Measurements from ENCODE around the gene PAQR5. TPM values are rescaled to one million over a fixed set of nuclear protein-coding genes. Genes with fewer than 3 reads are reported as not detected.
A peak's percentile ranks its signal among the peaks of the same experiment; 100 is the strongest.

Gene PAQR5
- total RNA-seq, 1 donor from 2014 or later = 13.6 TPM

DNA sequence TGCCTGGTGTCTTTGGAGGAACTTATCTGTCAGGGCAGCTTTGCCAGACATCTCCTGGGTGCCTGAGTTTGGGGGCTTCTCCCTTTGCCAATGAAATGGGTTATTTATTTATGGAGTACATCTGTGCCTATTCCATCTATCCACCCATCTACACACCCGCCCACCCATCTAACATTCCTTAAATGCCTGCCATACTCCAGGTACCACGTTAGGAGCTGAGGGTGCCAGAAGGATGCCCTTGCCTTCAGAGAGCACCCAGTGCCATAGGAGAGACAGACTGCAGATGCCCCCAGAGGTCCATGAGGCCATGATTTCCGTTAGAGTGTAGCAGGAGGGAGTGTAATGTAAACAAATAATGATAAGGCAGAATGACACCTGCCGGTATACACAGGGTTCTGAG lies 93.6 kb downstream of the PAQR5 start:
- no peak for ATAC-seq

GRCh38 chr15:69393831-69394491 lies 95.2 kb downstream of the PAQR5 start:
- no peak for ATAC-seq

DNA sequence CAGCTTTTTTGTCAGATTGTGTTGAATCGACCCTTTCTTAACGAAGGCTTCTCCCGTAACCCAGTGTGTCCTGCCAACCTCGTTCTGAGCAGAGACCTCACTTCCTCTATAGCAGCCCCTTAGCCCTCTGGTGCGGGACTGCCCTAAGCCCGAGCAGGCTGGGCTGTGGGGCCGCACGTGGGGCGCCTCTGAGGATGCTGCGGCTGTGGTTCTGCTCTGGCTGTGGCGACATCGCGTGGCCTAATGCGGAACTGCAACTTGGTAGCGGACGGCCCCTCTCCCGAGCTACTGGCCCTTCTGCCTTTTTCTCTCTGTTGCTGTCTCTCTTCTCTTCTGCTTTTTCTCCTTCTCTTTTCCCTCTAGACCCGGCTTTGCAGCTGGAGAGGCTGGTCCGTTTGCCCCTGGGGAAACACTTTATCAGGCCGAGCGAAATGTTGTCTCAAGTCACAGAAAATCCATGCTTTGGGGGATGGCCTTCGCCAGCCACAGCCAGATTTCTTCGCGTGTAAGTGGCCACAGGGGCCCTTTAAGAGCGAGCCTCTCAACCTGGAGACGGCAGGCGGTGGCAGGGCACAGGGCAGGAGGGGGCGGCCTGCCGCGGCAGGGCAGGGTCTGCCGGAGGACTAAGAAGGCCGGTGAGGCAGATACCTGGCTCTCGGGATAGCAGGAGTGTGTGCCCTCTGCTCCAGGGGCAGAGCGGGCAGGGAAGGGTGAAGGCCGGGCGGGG lies 96.0 kb downstream of the PAQR5 start:
- peak; percentile 65 for ATAC-seq

DNA sequence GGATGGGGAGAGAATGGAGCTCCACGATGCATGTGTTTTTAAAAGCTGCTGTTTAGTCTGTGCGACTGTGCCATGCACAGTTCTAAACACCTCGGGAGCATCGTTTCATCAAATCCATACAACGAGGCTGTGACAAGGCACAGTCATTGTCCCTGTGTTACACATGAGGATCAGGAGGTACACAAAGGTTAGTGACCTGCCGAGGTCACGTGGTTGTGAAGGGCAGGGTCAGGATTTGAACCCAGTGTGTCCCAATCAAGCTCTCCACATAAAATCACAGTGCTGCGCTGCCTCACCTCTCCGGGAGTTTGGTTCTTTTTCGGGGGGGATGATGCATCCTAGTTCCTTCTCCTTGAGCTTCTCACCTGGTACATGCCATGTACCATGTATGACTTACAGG lies 96.7 kb downstream of the PAQR5 start:
- no peak for ATAC-seq

DNA sequence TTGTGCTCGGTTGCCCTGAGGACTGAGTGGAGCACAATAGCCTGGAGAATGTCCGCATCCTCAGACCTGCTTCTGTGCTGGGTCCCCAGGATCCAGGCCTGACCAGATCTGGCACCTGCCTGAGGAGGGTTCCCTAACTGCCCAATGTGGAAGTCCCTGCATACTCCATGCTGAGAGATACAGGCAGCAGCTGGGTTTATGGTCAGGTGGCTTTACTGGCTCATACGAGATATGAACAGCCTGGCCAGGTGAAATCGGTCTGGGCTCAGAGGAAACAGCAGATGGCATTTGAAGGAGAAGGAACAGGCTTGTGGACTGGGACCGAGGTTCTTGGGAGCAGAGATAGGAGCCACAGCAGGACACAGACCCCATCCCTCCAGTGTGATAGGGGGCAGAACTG lies 97.3 kb downstream of the PAQR5 start:
- no peak for ATAC-seq

- ATAC-seq = no peak
Measured at GRCh38 chr15:69398491-69398891, 99.8 kb downstream of the PAQR5 start.

- no peak for ATAC-seq
Measured at GRCh38 chr15:69400850-69401249, 102.1 kb downstream of the PAQR5 start.

DNA sequence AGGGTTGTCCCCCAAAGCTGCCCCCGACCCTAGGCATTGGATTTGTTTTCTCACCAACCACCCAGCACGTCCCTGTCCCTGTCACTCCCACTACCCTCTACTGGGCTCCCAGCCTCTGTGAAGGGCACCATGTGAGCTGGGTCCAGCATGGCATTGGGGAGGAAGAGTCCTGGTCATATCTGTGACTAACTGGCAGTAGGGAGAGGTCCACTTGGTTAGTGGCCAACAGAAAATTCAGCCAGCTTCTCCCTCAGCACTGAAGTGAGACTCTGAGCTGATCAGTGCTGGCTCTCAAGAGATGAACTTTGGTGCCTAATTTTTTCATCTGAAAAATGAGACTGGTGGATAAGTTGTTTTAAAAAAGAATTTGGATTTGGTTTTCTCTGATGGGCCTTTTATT lies 104.1 kb downstream of the PAQR5 start:
- no peak for ATAC-seq

DNA sequence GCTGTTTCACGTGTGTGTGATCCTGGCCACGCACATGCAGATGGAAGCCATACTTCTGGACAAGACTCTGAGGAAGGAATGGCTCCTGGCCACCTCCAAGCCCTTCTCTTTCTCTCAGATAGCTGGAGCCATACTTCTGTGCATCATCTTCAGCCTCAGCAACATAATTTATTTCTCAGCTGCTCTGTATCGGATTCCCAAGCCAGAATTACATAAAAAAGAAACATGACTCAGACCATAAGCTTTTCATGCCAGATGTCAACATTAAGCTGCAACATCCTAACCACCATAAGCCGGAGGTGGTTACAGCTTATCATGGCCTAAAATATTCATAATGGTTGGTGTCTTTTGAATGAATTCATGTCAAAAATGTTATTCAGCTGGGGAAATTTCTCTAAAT lies 104.9 kb downstream of the PAQR5 start:
- ATAC-seq = no peak

DNA sequence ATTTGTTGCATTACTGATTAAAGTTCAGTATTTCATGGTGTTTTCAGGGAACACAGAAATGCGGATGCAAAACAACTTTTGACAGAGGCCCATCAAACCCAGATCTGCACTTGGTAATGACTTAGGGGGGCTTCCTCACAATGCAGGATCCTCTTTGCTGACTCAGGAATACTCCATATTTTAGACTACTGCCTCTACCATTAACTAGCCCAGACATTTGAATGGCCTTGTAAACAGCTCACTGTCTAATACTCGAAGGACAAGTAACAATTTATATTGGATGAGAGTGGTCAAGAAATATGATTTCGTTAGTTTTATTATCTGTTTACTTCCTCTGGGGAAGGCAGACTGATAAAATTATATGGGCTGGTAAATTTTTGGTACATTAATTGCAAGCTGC lies 106.4 kb downstream of the PAQR5 start:
- ATAC-seq = no peak

GRCh38 chr15:69407719-69408400 lies 109.1 kb downstream of the PAQR5 start:
- ATAC-seq = no peak

- no peak for ATAC-seq
Measured at GRCh38 chr15:69408841-69409240, 110.1 kb downstream of the PAQR5 start.

- peak; percentile 71 for ATAC-seq
Measured at GRCh38 chr15:69410248-69410874, 111.6 kb downstream of the PAQR5 start.

DNA sequence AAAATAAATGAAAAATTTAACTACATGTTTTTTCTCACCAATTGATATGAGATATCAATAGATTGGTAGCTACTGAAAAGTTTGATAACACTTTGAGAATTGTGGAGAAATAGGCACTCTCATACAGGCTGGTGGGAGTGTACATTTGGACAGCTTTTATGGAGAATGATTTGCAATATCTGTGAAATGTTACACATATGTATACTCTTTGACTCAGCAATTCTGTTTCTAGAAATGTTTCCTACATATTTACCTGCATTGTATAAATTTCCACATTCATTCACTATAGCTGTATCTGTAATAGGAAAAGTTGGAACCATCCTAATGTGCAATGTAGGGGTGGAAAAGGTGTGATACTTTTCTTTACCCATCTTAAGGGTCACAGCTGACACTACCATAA lies 113.6 kb downstream of the PAQR5 start:
- no peak for ATAC-seq

- no peak for ATAC-seq
Measured at GRCh38 chr15:69412701-69413100, 114.0 kb downstream of the PAQR5 start.

- ATAC-seq = peak; percentile 96
Measured at GRCh38 chr15:69413822-69414700, 115.3 kb downstream of the PAQR5 start, which contains the start of gene KIF23. Gene KIF23, plus strand, starts transcription at chr15:69414349. Its CDS starts 117 bp downstream, at chr15:69414466.

DNA sequence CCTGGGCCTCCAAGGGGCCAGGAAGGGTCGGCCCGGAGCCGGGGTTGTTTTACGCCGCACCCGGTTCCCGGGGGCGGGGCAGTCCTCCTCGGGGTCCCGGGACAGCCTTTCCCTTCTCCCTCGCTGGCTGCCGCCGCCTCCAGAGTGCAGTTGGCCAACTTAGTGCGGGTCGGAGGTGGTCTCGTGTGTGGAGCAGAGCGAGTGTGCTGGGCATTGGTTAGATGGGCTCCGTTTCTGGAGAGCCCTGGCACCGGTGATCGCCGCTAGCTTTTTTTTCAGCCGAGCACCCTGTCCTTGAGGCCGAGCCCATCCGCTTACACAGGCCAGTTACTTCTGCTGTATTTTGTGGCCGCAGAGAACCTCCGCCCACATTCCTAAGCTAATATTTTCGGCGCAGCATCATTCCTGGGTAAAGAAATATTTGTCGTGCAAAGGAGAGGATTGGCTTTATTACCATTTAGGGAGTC lies 116.0 kb downstream of the PAQR5 start:
- peak; percentile 54 for ATAC-seq

- no peak for ATAC-seq
Measured at GRCh38 chr15:69415381-69415780, 116.7 kb downstream of the PAQR5 start.

DNA sequence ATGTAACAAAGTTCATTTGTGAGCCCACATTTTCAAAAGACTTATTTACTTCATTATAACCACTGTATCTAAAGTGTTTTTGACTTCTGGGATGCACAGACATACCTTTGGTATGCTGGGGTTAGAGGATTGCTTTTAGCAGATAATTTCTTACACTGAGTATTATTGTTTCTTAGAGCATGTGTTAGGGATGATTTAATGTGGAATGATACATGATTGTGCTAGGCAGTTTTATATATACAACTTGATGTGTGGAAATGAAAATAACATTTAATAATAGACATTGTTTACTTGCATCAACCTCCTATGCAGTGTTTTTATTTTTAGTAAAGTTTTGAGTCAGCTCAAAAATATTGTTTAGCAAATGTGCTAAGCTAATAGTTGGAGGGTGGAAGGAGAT lies 118.9 kb downstream of the PAQR5 start:
- no peak for ATAC-seq

DNA sequence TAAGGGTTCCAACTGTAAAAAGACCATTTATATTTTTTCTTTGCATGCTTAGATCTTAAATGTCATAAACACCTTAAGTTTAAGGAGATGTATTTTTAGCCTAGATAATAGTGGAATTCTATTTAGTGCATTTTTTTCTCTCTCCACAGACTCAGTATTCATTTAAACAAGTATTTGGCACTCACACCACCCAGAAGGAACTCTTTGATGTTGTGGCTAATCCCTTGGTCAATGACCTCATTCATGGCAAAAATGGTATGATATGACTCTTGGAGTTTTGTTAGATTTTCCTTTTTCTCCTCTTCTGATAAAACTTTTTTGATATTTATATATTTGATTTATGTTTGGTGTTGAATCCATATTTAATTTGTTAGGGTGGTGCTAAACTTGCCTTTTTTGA lies 122.8 kb downstream of the PAQR5 start:
- no peak for ATAC-seq

GRCh38 chr15:69422336-69422895 lies 123.7 kb downstream of the PAQR5 start:
- ATAC-seq = no peak

DNA sequence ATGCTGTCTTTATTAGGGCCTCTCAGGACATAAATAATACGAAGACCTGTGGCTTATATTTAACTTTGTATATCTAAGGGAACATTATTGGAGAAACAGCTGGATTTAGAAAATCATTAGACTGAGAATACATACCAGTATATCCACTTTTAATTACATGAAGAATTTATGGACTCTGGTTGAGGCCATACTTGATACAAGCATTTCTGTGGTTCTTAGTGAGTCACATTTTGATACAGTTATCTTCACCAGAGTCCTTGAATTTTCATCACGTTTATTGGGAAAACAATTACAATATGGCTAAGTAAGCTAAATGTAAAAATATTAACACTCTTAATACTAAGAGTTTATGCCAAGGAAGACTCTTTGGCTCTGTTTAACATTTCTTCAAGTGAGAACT lies 125.3 kb downstream of the PAQR5 start:
- no peak for ATAC-seq
